SKM-1 (cell line): ENCODE results near the gene EXD1.
"Not testable (repeated sequence)": the region's sequence is repeated elsewhere in the genome, so short reads cannot be mapped to it uniquely, and the experiment has no call there.

Experiments used
- DNase-seq: peaks from one replicate; lab custom pipeline; 2025; ENCODE audit not compliant: unreplicated experiment; lab: John Stamatoyannopoulos, UW

Gene EXD1

GRCh38 chr15:41230650-41231421 is at the start of gene EXD1, which contains the start of gene CHP1:
EXD1 (minus strand) TSS chr15:41230757; CDS start chr15:41226575, 4,182 bp downstream.
CHP1 (plus strand) TSS chr15:41231268; CDS start chr15:41231383, 115 bp downstream.
- DNase-seq, result peak; percentile 97

- DNase-seq, result no peak
Observed at GRCh38 chr15:41279535-41280283, 49.2 kb upstream of the EXD1 start.

- peak; percentile 54 for DNase-seq
Observed at GRCh38 chr15:41278319-41278718, 47.8 kb upstream of the EXD1 start.

- peak; percentile 56 for DNase-seq
Observed at GRCh38 chr15:41276831-41277230, 46.3 kb upstream of the EXD1 start.

GRCh38 chr15:41269887-41270286 is 39.3 kb upstream of the EXD1 start:
- DNase-seq, result no peak

GRCh38 chr15:41263891-41264351 is 33.4 kb upstream of the EXD1 start:
- DNase-seq, result no peak

- no peak for DNase-seq
Observed at GRCh38 chr15:41262571-41262970, 32.0 kb upstream of the EXD1 start.

GRCh38 chr15:41260924-41261323 is 30.4 kb upstream of the EXD1 start:
- not testable (repeated sequence) for DNase-seq

GRCh38 chr15:41259546-41260189 is 29.1 kb upstream of the EXD1 start:
- DNase-seq, result no peak

- peak; percentile 58 for DNase-seq
Observed at GRCh38 chr15:41258750-41259471, 28.4 kb upstream of the EXD1 start.

GRCh38 chr15:41256577-41257038 is 26.1 kb upstream of the EXD1 start:
- no peak for DNase-seq

GRCh38 chr15:41256103-41256502 is 25.5 kb upstream of the EXD1 start:
- DNase-seq, result no peak

- DNase-seq, result no peak
Observed at GRCh38 chr15:41254560-41254959, 24.0 kb upstream of the EXD1 start.

- DNase-seq, result no peak
Observed at GRCh38 chr15:41251411-41251810, 20.9 kb upstream of the EXD1 start.

- not testable (repeated sequence) for DNase-seq
Observed at GRCh38 chr15:41250745-41251144, 20.2 kb upstream of the EXD1 start.

GRCh38 chr15:41241221-41241964 is 10.8 kb upstream of the EXD1 start:
- DNase-seq, result no peak

GRCh38 chr15:41238100-41238499 is 7.5 kb upstream of the EXD1 start:
- DNase-seq, result no peak

- no peak for DNase-seq
Observed at GRCh38 chr15:41235929-41236328, 5.4 kb upstream of the EXD1 start.

GRCh38 chr15:41235228-41235627 is 4.7 kb upstream of the EXD1 start:
- not testable (repeated sequence) for DNase-seq

GRCh38 chr15:41233367-41233771 is 2.8 kb upstream of the EXD1 start:
- DNase-seq, result no peak
